HepG2 (cell line): ENCODE results near the gene IQCK.

Source experiments
- CHCHD3 ChIP-seq: sonication (generic); formaldehyde crosslinking; IDR thresholded peaks from 2 replicates; pipeline ENCODE4 v1.8.0; 2022; ENCODE audit warnings: mild to moderate bottlenecking, missing genetic modification reagents, moderate library complexity
- RFX5 ChIP-seq: IDR thresholded peaks from 2 replicates; pipeline ENCODE4 v1.6.1; 2011; ENCODE audit warnings: low read depth, low read length, improper control_type of control experiment
- RNF2 ChIP-seq: fragments of 450-650 bp; conservative IDR thresholded peaks from 2 replicates; pipeline ENCODE4 v1.6.1; 2016; ENCODE audit warnings: low read depth
- TCF7L2 ChIP-seq: IDR thresholded peaks from 2 replicates; pipeline ENCODE4 v1.6.1; 2011; ENCODE audit warnings: mild to moderate bottlenecking, low read depth, low read length, moderate library complexity
- ZBTB21 ChIP-seq: sonication (generic); formaldehyde crosslinking; IDR thresholded peaks from 2 replicates; pipeline ENCODE4 v1.4.0; 2020; ENCODE audit warnings: missing genetic modification reagents
- ZFP62 ChIP-seq: sonication (generic); formaldehyde crosslinking; IDR thresholded peaks from 2 replicates; pipeline ENCODE4 v1.4.0; 2020; ENCODE audit warnings: missing genetic modification reagents
- ZNF513 ChIP-seq: sonication (generic); formaldehyde crosslinking; conservative IDR thresholded peaks from 2 replicates; pipeline ENCODE4 v1.5.0; 2020; ENCODE audit warnings: missing genetic modification reagents
- TF ChIP-seq, protein P1 (sequence below): sonication (generic); formaldehyde crosslinking; IDR thresholded peaks from 2 replicates; pipeline ENCODE4 v1.4.0; 2020; ENCODE audit warnings: low read depth, missing genetic modification reagents

GRCh38 chr16:19706846-19707245, 11.2 kb upstream of the IQCK start:
- no peak for TF ChIP-seq ZNF513 (CRISPR knock-in tag)
- TF ChIP-seq TCF7L2 = no peak
- TF ChIP-seq ZFP62 (CRISPR knock-in tag) = no peak
- no peak for TF ChIP-seq CHCHD3 (CRISPR knock-in tag)
- TF ChIP-seq ZBTB21 (CRISPR knock-in tag) = no peak
- TF ChIP-seq, protein P1, sequence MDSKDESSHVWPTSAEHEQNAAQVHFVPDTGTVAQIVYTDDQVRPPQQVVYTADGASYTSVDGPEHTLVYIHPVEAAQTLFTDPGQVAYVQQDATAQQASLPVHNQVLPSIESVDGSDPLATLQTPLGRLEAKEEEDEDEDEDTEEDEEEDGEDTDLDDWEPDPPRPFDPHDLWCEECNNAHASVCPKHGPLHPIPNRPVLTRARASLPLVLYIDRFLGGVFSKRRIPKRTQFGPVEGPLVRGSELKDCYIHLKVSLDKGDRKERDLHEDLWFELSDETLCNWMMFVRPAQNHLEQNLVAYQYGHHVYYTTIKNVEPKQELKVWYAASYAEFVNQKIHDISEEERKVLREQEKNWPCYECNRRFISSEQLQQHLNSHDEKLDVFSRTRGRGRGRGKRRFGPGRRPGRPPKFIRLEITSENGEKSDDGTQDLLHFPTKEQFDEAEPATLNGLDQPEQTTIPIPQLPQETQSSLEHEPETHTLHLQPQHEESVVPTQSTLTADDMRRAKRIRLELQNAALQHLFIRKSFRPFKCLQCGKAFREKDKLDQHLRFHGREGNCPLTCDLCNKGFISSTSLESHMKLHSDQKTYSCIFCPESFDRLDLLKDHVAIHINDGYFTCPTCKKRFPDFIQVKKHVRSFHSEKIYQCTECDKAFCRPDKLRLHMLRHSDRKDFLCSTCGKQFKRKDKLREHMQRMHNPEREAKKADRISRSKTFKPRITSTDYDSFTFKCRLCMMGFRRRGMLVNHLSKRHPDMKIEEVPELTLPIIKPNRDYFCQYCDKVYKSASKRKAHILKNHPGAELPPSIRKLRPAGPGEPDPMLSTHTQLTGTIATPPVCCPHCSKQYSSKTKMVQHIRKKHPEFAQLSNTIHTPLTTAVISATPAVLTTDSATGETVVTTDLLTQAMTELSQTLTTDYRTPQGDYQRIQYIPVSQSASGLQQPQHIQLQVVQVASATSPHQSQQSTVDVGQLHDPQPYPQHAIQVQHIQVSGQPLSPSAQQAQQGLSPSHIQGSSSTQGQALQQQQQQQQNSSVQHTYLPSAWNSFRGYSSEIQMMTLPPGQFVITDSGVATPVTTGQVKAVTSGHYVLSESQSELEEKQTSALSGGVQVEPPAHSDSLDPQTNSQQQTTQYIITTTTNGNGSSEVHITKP (CRISPR knock-in tag) = no peak
- TF ChIP-seq RFX5 = no peak
- no peak for TF ChIP-seq RNF2
